Stimulated activated CD4-positive, alpha-beta T cell treated with anti-CD3 and anti-CD28 coated beads, Interleukin-1b, Interleukin-23, amount 100 ng/mL, for 24 hours (primary cell): ENCODE results near the gene FIP1L1.

Experiments used
- DNase-seq, 4 experiments: peaks; one replicate each; pipeline ENCODE4 v3.0.0-alpha.2; 2020; ENCODE audit warnings: low read depth in 4 of 4, low spot score in 1 of 4

The FIP1L1 gene

DNA sequence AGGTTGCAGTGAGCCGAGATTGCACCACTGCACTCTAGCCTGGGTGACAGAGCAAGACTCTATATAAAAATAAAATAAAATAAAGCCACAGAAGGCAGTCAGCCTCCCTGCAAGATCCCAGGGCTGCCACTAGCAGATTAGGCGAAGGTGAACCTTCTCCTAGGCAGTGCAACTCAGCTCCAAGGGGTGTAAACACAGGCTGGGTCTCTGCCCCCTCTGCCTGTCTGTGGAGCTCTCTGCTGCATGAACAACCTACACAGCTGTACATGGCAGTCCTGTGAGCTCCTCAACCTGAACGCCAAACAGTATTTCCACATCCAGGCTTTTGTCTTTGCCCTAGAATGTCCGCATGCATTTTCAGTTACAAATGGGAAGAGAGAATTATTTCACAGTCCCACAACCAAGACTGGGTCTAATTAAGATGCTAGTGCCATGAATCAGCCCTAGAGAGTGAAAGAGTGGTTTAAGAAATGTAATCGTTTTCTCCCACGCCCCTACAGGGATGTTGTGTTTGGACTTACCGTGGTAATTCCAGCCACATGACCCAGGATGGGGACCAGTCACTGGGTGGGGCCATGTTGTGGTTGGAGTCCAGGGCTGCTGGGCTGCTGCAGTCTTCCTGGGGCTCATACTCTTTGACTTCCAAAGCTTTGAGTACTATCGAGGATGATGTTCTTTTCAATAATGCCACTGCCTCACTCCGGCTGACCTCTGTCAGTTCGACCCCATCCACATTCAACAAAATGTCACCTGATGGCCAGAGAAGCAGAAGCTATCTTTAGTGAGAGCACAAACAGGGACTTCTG, 99.0 kb downstream of the FIP1L1 start:
- no peak for DNase-seq

DNA sequence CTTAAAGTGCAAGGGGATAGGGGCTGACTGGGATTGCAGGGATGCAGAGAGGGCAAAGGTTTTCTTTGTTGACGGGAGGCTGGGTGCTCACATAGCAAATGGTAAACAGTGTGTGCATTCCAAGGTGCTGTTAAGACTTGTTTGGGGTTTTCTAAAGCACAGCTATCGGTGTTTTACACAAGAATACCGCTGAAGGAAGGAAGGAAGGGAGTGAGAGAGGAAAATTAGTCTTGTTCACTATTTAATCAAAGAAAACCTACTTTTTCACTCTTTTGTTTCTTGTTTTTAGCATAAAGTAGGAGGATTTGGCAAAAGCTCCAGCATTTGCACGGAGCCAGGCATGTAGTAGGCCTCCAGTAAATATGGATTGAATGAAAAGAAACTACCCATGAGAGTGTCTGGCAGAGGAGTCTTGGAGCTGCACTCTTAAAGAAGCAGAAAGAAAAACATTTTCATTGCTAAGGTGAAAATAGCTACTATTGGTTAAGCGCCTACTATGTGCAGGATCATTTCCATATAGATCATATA, 99.7 kb downstream of the FIP1L1 start:
- no peak for DNase-seq

DNA sequence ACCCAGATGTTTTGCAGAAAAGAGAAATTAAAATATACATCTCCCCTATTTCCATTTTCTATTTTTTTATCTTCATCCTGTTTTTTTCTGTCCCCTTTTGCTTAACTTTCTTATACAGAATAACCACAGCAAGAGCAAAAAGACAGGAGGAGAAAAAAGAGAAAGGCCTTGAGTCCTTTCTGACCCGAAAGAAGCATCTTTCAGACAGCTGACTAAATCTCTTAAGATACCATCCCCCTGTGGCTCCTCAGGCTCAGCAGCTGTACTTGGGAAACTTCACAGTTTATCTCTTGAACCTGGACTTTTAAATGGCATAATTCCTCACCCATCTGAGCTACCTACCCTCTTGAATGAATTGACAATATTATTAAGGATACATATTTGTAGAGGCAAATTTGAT, 100.2 kb downstream of the FIP1L1 start:
- DNase-seq: no peak

DNA sequence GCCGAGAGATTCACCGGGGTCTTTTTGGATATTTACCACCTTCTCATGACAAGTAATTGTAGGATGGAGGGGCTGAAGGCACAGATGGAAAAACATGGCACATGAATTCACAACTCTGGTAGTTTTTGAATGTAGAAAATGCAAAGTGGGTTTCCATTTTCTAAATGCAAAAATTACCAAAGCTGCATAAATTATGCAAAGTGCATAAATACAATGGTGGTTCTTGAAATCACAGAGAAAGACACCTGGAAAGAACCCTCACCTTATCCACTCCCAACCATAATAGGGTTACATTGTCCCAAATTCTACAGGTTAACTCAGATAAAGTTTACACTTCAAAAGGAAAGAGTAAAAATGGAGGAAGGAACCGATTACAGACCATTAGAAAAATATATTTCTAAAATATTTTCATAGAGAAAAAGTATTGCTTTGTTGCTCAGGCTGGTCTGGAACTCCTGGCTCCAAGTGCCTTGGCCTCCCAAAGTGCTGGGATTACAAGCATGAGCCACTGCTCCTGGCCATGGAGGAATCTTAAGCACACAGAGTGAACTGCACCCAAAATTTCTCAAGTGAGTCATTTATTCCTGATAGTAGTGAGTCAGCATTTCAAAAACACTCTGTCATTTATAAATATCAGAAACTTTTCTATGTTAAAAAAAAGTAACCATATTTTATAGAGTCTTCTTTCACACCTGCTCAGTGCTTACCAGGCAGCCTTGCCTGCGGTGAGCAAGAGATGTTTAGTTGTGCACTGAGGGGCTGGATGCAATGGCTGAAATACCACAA, 101.4 kb downstream of the FIP1L1 start:
- no peak for DNase-seq

DNA sequence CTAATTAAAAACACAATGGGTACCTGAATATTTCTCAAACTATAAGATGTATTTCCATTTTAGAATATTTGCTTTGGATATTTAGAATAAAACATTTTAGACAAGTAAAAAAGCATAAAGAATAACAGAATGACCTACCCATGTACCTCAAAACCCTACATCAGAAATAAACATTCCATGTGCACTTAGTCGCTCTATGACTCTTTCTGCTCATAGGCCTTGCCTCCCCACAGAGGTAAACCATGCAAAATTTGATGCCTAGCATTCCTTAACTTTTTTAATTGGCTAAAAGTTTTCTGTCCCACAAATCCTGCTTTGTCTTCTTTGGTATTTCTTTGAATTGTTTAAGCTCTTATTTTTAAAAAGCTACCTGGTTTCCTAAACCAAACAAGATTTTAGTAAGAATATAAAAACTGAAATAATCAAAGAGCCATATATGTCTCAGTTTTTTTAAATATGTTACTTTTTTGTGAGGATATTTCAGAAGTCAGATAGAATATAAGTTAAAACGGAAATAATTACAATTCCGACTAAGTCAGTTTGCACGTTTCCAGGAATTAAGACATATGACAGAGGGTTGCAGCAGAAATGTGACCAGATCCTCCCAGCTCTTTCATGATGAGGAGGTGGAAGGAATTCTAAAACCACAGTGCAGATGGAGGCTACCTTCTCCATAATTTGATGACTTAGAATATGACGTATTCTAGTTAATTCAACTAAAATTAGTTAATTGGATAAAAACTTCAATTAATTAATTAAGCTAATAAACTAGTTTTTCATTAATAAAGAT, 102.5 kb downstream of the FIP1L1 start:
- DNase-seq: no peak

DNA sequence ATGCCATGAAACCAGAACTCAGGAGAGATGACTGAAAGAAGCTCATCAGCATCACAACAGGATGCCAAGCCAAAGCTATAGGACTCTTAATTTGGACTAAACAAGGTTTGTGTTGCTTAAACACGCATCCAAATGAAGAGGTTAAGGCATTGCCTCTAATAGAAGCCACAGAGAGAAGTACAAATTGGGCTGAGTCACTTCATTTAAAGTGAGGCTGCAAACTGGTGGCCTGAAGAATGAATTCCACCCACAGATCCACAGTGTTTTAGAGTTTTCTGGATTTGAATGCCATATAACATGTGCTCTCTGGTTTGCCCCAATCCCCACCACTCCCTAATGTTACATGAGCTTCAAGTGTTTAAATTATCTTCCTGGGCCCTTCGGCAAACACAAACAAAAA, 103.5 kb downstream of the FIP1L1 start:
- no peak for DNase-seq

GRCh38 chr4:53481586-53481985, 104.1 kb downstream of the FIP1L1 start:
- DNase-seq: no peak

GRCh38 chr4:53483250-53483649, 105.8 kb downstream of the FIP1L1 start:
- DNase-seq: no peak

DNA sequence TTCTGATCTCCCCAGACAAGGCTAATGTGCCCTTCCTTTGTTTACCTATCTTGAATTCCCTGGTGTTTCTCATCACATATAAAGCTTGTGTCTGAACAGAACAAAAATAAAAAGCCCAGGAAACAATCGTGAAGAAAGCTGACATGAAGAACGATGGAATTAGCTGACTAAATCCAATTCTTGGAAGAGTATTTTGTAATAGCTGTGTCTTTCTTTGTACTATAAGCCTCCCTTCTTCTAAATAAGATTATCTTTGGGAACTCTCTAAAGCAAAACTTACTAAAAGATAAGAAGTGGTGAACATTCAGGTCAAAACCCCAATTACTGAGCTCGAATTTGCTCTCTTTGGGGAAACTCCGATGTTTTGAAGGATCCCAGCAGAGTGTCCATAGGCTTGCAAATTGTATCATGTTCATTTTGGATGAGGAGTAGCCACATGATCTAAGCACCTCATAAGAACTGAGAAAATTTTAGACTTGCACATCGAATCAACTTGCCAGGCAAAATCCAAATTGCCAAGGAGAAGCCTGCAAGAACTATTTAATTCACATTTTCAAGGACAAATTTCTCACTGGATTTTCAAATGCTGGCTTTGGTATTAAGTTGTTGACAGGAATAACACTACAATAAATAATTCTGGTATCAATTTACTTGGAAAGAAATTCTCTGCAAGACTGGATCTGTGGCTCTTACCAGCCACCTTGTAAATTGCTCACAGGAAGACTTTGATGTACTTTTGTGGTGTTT, 107.6 kb downstream of the FIP1L1 start:
- no peak for DNase-seq

DNA sequence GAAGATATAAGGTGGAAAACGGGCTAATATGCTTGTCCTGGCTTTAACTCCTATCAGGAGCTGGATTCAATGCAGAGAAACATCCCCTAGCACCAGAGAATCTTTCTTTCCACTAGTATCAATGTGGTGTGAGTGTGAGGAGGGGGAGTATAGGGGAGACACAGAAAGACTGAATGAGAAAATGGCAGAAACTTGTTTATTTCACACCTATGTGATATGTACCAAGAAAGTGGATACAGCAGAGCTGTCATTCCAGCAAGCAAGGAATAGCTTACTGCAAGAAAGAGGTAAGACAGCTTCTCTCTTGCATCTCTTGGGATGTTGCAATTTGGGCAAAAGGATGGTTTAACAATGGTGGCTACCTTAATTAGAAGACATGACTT, 108.2 kb downstream of the FIP1L1 start:
- DNase-seq: no peak

- DNase-seq: no peak
These were observed 110.3 kb downstream of the FIP1L1 start for GRCh38 chr4:53487766-53488165.

- DNase-seq: no peak
These were observed 111.9 kb downstream of the FIP1L1 start for GRCh38 chr4:53489279-53489889.

- DNase-seq: no peak
These were observed 112.9 kb downstream of the FIP1L1 start for GRCh38 chr4:53490161-53490956.

GRCh38 chr4:53490965-53491622, 113.7 kb downstream of the FIP1L1 start:
- DNase-seq: no peak

DNA sequence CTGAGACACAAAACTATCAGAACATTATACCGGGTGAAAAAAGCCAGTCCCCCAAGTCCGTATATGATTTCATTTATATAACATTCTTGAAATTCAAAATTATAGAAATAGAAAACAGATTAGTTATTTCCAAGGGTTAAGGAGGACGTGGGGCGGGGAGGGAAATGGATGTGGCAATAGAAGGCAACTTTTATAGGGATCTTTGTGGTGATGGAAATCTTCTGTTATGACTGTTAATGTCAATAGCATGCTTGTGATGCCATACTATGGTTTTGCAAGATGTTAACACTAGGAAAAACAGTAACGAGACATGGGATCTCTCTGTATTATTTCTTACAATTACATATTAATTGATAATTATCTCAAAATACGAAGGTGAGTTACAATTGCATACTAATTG, 117.4 kb downstream of the FIP1L1 start:
- DNase-seq: no peak

DNA sequence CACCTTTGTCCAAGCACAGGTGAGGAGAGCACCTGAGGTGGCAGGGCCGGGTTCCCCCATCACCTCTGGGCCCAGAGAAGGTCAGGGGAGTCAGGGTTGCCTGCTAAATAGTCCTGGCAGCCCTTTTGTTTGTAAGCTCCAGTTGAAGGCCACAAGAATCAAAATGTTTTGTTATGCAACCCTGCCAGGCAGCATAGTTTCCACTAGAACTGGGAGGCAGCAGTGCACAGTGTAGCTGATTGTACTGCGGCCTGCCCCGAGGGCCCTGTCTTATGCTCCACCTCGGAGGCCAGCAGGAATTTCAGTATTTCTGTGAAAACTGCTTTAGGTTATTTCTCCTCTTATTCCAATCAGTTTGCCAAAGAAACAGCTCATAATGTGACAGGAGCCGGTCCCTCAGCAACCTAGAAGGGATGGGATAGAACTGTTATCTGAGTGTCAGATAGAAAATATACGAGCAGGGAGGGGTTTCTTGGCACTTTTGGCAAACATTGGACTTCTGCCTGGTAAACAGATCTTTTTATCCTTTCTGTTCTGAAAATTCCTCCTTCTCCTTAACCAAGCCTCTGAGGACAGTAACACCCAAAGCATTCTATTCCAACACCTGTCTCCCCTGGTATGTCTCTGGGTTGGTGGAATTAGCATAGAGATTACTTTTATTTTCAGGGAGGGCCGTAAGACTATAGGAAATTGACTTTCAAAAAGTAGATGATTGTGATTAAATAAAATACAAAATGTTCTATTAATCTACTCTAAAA, 120.2 kb downstream of the FIP1L1 start:
- DNase-seq: no peak

DNA sequence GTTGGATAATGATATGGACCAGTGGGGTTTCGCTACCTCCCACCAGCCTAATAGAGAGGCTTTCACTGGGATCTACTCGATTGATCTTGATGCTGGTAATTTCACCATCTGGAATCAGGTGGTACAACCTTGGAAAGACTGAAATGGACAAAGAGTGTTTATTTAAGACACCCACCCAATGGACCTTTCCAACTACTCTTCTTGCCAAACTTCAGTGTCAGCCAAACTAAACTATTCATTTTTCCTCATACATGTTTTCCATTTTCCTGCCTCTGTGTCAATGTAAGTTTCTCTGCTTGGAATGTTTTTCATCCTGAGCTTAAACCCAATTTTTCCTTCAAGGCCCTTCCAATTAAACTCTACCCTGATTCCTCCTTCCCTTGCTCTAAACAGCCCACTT, 121.3 kb downstream of the FIP1L1 start:
- DNase-seq: no peak

DNA sequence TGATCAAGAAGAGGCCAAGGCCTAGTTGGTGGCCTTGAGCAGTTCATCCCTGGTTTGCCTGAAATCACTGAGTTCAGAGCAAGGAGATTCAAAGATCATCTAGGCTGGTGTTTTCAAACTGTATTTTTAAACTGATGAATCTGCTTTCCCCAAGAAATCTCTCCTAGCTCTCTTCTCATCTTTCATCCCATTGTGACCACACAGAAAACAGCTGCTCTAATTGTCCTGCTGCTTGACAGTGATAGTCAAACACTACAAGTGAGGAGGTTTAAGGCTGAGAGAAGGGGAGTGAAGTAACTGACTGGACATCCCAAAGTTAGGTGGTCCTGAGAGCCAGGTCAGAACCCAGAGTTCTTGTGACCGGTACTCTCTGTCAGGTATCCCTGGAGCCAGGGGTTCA, 122.3 kb downstream of the FIP1L1 start:
- no peak for DNase-seq
